GM10266 (cell line): Measurements from ENCODE around the gene AVPR2.
A peak's percentile ranks its signal among the peaks of the same experiment; 100 is the strongest.

Source experiments
- DNase-seq: peaks from one replicate; pipeline ENCODE4 v3.0.0; 2012; ENCODE audit errors: extremely low spot score
- CTCF ChIP-seq: IDR thresholded peaks from 2 replicates; pipeline ENCODE4 v1.5.1; 2012; ENCODE audit warnings: mild to moderate bottlenecking, low read depth; ENCODE audit not compliant: control insufficient read depth, insufficient read depth; ENCODE audit errors: missing control alignments

Gene AVPR2

DNA sequence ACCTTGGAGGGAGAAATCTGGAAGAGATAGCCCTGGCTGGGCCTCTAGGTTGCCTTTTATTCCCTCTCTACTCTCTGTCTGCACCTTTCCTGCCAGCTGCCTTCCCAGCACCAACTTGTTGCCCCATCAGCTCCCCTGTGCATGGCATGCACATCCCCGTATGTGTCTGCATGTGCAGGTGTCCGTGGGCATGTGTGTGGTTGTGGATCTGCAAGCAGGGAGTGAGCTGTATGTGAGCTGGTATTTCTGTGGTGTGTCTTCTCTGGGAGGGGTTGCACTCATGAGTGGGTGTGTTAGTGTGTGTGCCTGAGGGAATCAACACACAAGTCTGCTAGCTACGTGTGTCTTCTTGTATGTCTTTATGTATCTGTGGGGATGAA, 28.4 kb upstream of the AVPR2 start:
- no peak for TF ChIP-seq CTCF
- no peak for DNase-seq

- DNase-seq, result no peak
- no peak for TF ChIP-seq CTCF
These were observed 26.8 kb upstream of the AVPR2 start for GRCh38 chrX:153877571-153878261.

- TF ChIP-seq CTCF, result no peak
- no peak for DNase-seq
These were observed 26.1 kb upstream of the AVPR2 start for GRCh38 chrX:153878345-153878744.

GRCh38 chrX:153878969-153879653, 25.4 kb upstream of the AVPR2 start:
- peak; percentile 54 for DNase-seq

GRCh38 chrX:153879741-153880439, 24.6 kb upstream of the AVPR2 start:
- DNase-seq, result no peak
- TF ChIP-seq CTCF, result no peak

More at GRCh38 chrX:153878969-153879653, 25.4 kb upstream of the AVPR2 start:
- TF ChIP-seq CTCF, result no peak

- no peak for TF ChIP-seq CTCF
- DNase-seq, result no peak
These were observed 24.0 kb upstream of the AVPR2 start for GRCh38 chrX:153880440-153880815.

GRCh38 chrX:153881281-153881680, 23.2 kb upstream of the AVPR2 start:
- no peak for DNase-seq
- TF ChIP-seq CTCF, result no peak
